Subcutaneous abdominal adipose tissue (tissue), 5 donors: ENCODE measurements around the gene LARGE1.

Source experiments
- H3K27ac ChIP-seq: one replicate; pipeline ENCODE4 v1.7.0; 2013; ENCODE audit warnings: low read depth, mild to moderate bottlenecking, inconsistent platforms, low read length, moderate library complexity
- H3K27me3 ChIP-seq, 5 donors: one replicate each; pipeline ENCODE4 v1.7.0; 2013; ENCODE audit warnings: low read length in 5 of 5, inconsistent platforms in 1 of 5; ENCODE audit not compliant: control insufficient read depth in 5 of 5, insufficient read depth in 4 of 5
- H3K36me3 ChIP-seq, 5 donors: one replicate each; pipeline ENCODE4 v1.7.0; 2013; ENCODE audit warnings: low read length in 5 of 5; ENCODE audit not compliant: control insufficient read depth in 5 of 5, insufficient read depth in 5 of 5
- H3K4me1 ChIP-seq, 5 donors: one replicate each; pipeline ENCODE4 v1.7.0; 2013; ENCODE audit warnings: low read length in 5 of 5, mild to moderate bottlenecking in 3 of 5, moderate library complexity in 1 of 5; ENCODE audit not compliant: control insufficient read depth in 5 of 5, insufficient read depth in 5 of 5
- H3K4me3 ChIP-seq, 5 donors: one replicate each; pipeline ENCODE4 v1.7.0; 2013; ENCODE audit warnings: low read length in 5 of 5, low read depth in 1 of 5
- H3K9ac ChIP-seq, 5 donors: one replicate each; pipeline ENCODE4 v1.7.0; 2013; ENCODE audit warnings: low read length in 5 of 5, mild to moderate bottlenecking in 4 of 5, moderate library complexity in 3 of 5
- H3K9me3 ChIP-seq, 5 donors: one replicate each; pipeline ENCODE4 v1.7.0; 2013; ENCODE audit warnings: low read length in 5 of 5; ENCODE audit not compliant: control insufficient read depth in 5 of 5
- donor health status: healthy.
- donor health status: healthy.
- donor health status: healthy.
- donor health status: healthy.
- donor health status: healthy.

Gene LARGE1

DNA sequence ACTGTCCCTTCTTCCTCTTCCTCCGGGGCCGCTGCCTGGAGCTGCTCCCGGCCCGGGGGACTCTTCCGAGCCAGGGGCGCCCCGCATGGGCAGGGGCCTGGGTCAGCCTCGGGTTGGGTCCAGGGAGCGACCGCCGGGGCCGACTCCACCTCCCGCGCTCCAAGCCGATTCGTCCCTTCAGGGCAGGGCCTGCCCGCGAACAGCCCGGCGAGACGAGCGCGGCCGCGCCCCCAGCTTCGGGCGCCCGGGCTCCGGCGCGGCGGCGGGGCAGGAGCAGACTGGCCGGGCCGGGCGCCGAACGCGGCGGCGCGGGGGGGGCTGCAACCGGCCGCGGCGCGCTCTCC lies at the start of gene LARGE1:
Gene LARGE1 (minus strand): TSS at position 280 of the 344 bp plus-strand sequence.
- no peaks in the 10 kb centered on the region for H3K9me3 ChIP-seq
- H3K4me1 ChIP-seq, result peaks cover 1 to 52% (median 39%) of the 10 kb centered on the region in 5 donors
- H3K36me3 ChIP-seq, result no peaks in the 10 kb centered on the region
- peak within 1 kb of the TSS; percentile 71 to 91 (median 81) for H3K4me3 ChIP-seq
- peak within 1 kb of the TSS; percentile 41 for H3K27ac ChIP-seq
- peak within 1 kb of the TSS; percentile 38 to 87 (median 70) for H3K9ac ChIP-seq
- peaks cover 0 to 5% (median 0%) of the 10 kb centered on the region in 5 donors for H3K27me3 ChIP-seq

GRCh38 chr22:33969045-33969444 lies 48.8 kb upstream of the LARGE1 start:
- Histone ChIP-seq H3K9me3 (no peaks in the 10 kb centered on the region), H3K4me3 (no peak overlapping the region), H3K4me1 (no peaks in the 10 kb centered on the region), H3K9ac (no peak overlapping the region), H3K36me3 (no peaks in the 10 kb centered on the region), H3K27me3 (peaks cover 0 to 10% (median 6%) of the 10 kb centered on the region in 5 donors), H3K27ac (no peak overlapping the region)

- H3K4me3 ChIP-seq, result no peak overlapping the region
- H3K27ac ChIP-seq, result no peak overlapping the region
- H3K27me3 ChIP-seq, result no peaks in the 10 kb centered on the region
- no peaks in the 10 kb centered on the region for H3K36me3 ChIP-seq
- no peaks in the 10 kb centered on the region for H3K4me1 ChIP-seq
- no peak overlapping the region for H3K9ac ChIP-seq
- no peaks in the 10 kb centered on the region for H3K9me3 ChIP-seq
These were observed 43.8 kb upstream of the LARGE1 start for GRCh38 chr22:33964121-33964520.

- Histone ChIP-seq H3K4me3 (no peak overlapping the region), H3K36me3 (no peaks in the 10 kb centered on the region), H3K27ac (no peak overlapping the region), H3K27me3 (no peaks in the 10 kb centered on the region), H3K9ac (no peak overlapping the region), H3K9me3 (no peaks in the 10 kb centered on the region), H3K4me1 (peaks cover 0 to 9% (median 5%) of the 10 kb centered on the region in 5 donors)
These were observed 42.1 kb upstream of the LARGE1 start for GRCh38 chr22:33962409-33962808.

- Histone ChIP-seq H3K9ac (no peak overlapping the region), H3K27me3 (peaks cover 0 to 2% (median 0%) of the 10 kb centered on the region in 5 donors), H3K4me1 (peaks cover 0 to 9% (median 5%) of the 10 kb centered on the region in 5 donors), H3K36me3 (no peaks in the 10 kb centered on the region), H3K4me3 (no peak overlapping the region), H3K9me3 (no peaks in the 10 kb centered on the region), H3K27ac (no peak overlapping the region)
These were observed 38.5 kb upstream of the LARGE1 start for GRCh38 chr22:33958741-33959140.

- no peak overlapping the region for H3K4me3 ChIP-seq
- peaks cover 0 to 2% (median 0%) of the 10 kb centered on the region in 5 donors for H3K27me3 ChIP-seq
- no peak overlapping the region for H3K9ac ChIP-seq
- no peaks in the 10 kb centered on the region for H3K9me3 ChIP-seq
- no peak overlapping the region for H3K27ac ChIP-seq
- H3K4me1 ChIP-seq, result peaks cover 0 to 9% (median 5%) of the 10 kb centered on the region in 5 donors
- no peaks in the 10 kb centered on the region for H3K36me3 ChIP-seq
These were observed 36.8 kb upstream of the LARGE1 start for GRCh38 chr22:33957086-33957485.

DNA sequence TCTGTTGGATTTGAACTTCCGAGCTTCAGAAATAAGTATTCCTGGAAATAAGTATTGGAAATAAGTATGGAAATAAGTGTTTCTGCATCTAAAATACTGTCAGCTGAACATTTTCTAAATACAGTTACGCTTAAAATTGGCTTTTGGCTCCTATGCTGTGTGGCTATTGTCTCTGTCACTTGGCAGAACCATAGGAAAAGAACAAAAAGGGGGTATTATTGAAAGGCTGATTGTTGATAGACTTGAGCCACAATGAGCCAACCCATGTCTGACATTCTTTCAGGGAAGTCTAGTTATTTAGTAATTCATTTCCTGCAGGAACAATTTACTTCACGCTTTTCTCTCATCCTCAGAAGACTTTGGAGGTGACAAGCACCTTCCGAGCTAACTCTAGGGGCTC lies 32.5 kb upstream of the LARGE1 start:
- Histone ChIP-seq H3K27ac (no peak overlapping the region), H3K9me3 (peaks cover 0 to 2% (median 0%) of the 10 kb centered on the region in 5 donors), H3K4me1 (no peaks in the 10 kb centered on the region), H3K27me3 (peaks cover 0 to 3% (median 2%) of the 10 kb centered on the region in 5 donors), H3K36me3 (no peaks in the 10 kb centered on the region), H3K4me3 (no peak overlapping the region), H3K9ac (no peak overlapping the region)

- H3K9ac ChIP-seq, result no peak overlapping the region
- no peak overlapping the region for H3K4me3 ChIP-seq
- no peaks in the 10 kb centered on the region for H3K27me3 ChIP-seq
- peaks cover 0 to 9% (median 5%) of the 10 kb centered on the region in 5 donors for H3K9me3 ChIP-seq
- no peaks in the 10 kb centered on the region for H3K36me3 ChIP-seq
- H3K27ac ChIP-seq, result no peak overlapping the region
- H3K4me1 ChIP-seq, result no peaks in the 10 kb centered on the region
These were observed 20.5 kb upstream of the LARGE1 start for GRCh38 chr22:33940741-33941140.

DNA sequence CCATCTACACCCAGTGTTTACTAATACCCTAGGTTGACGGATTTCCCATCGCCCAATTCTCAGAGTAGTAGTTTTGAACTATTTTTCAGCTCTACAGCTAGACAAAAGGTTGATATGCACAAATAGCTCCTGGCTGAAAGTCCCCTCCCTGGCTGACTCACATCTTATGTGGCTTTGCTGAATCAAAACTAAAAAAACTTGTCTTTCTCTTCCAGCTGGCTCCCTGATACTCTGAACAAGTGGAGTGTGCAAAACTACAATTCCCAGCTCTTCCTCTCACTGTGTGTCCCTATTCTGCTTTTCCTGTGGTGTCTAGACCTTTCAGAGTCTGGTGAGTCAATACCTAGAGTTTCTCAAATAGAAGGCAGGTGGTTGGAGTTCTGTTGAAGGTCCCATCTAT lies 12.7 kb upstream of the LARGE1 start:
- H3K4me3 ChIP-seq, result no peak overlapping the region
- no peaks in the 10 kb centered on the region for H3K9me3 ChIP-seq
- H3K27me3 ChIP-seq, result no peaks in the 10 kb centered on the region
- no peak overlapping the region for H3K9ac ChIP-seq
- H3K4me1 ChIP-seq, result no peaks in the 10 kb centered on the region
- H3K36me3 ChIP-seq, result no peaks in the 10 kb centered on the region
- H3K27ac ChIP-seq, result no peak overlapping the region

DNA sequence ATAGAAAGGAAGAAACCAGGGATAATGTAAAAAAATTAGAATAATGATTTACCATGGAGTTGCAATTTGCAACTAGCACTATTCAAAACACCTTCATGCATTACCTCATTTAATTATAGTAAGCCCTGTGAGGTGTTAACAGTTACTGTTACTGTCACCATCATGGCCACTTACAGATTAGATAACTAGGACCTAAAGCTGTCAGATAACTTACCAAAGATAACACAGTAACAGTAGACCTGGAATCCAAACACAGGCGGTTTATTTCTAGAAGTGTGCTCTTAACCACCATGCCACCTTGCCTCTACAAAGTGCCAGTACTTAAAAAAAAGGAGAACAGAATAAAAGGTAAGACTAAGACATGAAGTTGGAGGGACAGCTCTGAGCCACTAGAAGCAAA lies 11.1 kb upstream of the LARGE1 start:
- no peaks in the 10 kb centered on the region for H3K4me1 ChIP-seq
- no peak overlapping the region for H3K4me3 ChIP-seq
- H3K27ac ChIP-seq, result no peak overlapping the region
- H3K27me3 ChIP-seq, result peaks cover 0 to 2% (median 0%) of the 10 kb centered on the region in 5 donors
- no peaks in the 10 kb centered on the region for H3K9me3 ChIP-seq
- H3K9ac ChIP-seq, result no peak overlapping the region
- no peaks in the 10 kb centered on the region for H3K36me3 ChIP-seq

GRCh38 chr22:33927752-33928151 lies 7.5 kb upstream of the LARGE1 start:
- peaks cover 0 to 11% (median 7%) of the 10 kb centered on the region in 5 donors for H3K4me1 ChIP-seq
- peaks cover 0 to 4% (median 0%) of the 10 kb centered on the region in 5 donors for H3K27me3 ChIP-seq
- no peaks in the 10 kb centered on the region for H3K36me3 ChIP-seq
- H3K9me3 ChIP-seq, result no peaks in the 10 kb centered on the region
- no peak overlapping the region for H3K9ac ChIP-seq
- no peak overlapping the region for H3K27ac ChIP-seq
- no peak overlapping the region for H3K4me3 ChIP-seq
